ENCODE results near the gene JAKMIP1. TPM values are rescaled to one million over a fixed set of nuclear protein-coding genes. Genes with fewer than 3 reads are reported as not detected.
A peak's percentile ranks its signal among the peaks of the same experiment; 100 is the strongest.

The JAKMIP1 gene
- total and polyA plus RNA-seq, 12 donors = 0.14 to 5.3 (median 2.9) TPM; not detected in 2

DNA sequence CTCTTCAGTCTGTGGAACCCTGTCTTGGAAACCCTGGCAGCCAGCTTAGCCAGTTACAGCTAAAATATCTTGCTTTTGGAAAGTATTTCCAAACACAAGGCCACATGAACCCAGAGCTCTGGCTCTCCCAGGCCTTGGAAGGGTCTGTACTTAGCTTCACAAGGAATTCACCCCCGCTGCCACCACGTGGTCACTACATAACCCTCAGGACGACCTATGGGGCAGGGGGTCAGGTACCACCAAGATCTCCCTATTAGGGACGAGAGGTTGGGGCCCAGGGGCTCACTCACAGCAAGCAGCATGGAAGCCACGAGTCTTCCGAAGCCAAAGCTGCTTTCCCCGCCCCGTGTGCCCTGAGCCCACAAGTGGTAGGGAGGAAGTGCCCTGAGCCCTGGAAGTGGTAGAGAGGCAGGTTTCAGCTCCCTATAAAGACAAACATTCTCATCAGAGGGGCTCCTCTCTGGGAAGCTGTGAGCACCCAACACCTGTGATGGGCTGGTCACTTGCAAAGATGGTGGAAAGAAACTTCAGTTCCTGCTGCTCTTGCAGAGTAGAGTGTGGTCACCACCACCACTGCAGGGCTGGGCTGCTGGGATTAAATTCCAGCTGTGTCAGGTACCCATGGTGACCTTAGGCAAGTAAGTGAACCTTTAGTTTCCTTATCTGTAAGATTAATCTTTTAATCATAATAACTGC lies 4.7 kb upstream of the JAKMIP1 start:
- intact Hi-C loops (cut with DNase I) = no loop called here
- no peak overlapping the region for H3K27ac ChIP-seq
- peak in 1 of 7 donors; percentile 40 for DNase-seq
- TF ChIP-seq, protein P1, sequence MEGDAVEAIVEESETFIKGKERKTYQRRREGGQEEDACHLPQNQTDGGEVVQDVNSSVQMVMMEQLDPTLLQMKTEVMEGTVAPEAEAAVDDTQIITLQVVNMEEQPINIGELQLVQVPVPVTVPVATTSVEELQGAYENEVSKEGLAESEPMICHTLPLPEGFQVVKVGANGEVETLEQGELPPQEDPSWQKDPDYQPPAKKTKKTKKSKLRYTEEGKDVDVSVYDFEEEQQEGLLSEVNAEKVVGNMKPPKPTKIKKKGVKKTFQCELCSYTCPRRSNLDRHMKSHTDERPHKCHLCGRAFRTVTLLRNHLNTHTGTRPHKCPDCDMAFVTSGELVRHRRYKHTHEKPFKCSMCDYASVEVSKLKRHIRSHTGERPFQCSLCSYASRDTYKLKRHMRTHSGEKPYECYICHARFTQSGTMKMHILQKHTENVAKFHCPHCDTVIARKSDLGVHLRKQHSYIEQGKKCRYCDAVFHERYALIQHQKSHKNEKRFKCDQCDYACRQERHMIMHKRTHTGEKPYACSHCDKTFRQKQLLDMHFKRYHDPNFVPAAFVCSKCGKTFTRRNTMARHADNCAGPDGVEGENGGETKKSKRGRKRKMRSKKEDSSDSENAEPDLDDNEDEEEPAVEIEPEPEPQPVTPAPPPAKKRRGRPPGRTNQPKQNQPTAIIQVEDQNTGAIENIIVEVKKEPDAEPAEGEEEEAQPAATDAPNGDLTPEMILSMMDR (IDR thresholded peaks at IDR 0.05) = no peak
- no peak for TF ChIP-seq POLR2A (IDR thresholded peaks at IDR 0.05)
- H3K27me3 ChIP-seq = peaks cover 7% of the 10 kb centered on the region
- peaks cover 2% of the 10 kb centered on the region in 2 donors for H3K4me1 ChIP-seq (replicated peaks in 1 of 2)
- H3K4me3 ChIP-seq = no peak overlapping the region
- no peaks in the 10 kb centered on the region for H3K36me3 ChIP-seq (replicated peaks in 1 of 2)
- no peaks in the 10 kb centered on the region for H3K9me3 ChIP-seq (replicated peaks in 1 of 3)
- WGBS, 4 donors = 66 to 72% (median 68%) methylated on average over 7 to 8 of the region's 8 CpGs; no CpG with 5 or more reads in 1 of the 4 donors

DNA sequence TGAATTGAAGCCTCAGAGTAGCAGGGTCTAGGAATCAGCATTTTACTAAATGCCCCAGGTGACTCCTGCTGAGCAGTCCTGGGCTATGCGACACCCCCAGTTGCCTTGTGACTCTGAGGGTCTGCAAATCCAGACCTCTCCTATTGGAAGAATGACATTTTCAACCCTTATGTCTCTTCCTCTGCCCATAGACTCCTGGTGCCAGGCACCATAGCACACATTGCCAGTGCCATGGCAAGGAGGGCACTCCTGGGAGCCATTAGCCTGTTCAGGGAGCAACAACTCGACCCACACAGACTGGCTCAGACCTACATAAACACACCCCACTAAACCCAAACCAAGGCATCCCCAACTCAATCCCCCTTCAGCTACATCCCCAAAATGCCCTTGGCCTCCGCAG lies 3.7 kb upstream of the JAKMIP1 start:
- Histone ChIP-seq H3K27me3 (peaks cover 7% of the 10 kb centered on the region), H3K36me3 (replicated peaks in 1 of 2) (no peaks in the 10 kb centered on the region), H3K9me3 (replicated peaks in 1 of 3) (no peaks in the 10 kb centered on the region), H3K4me3 (no peak overlapping the region), H3K27ac (no peak overlapping the region), H3K4me1 (replicated peaks in 1 of 2) (peaks cover 6% of the 10 kb centered on the region in 2 donors)
- intact Hi-C loops (cut with DNase I) = no loop called here
- peak in 1 of 7 donors; percentile 28 for DNase-seq
- TF ChIP-seq, protein P1 (IDR thresholded peaks at IDR 0.05) = no peak
- no peak for TF ChIP-seq POLR2A (IDR thresholded peaks at IDR 0.05)
- 78 to 100% (median 84%) methylated on average over 2 to 3 of the region's 3 CpGs for WGBS, 4 donors

DNA sequence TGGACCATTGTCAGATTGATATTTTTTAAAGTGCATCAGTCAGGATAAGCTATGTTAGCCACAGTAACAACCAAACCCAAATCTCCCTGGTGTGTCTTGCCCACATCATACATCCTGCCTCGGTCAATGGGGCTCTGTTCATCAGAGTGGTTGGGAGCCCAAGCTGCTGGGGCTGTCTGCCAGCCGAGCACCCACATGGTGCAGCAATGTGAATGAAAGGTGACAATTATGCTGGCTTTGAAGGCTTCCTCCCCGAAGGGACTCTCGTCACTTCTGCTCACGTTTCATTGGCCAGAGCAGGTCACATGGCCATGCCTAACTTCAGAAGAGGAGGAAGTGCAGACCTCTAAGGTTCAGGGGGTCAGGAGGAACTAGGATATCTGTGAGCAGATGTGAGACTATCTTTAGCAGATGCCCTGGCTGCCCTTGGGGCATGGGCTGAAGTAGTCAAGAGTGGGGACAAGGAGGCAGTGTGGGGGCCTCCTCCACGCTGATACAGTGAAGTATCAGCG lies 1.3 kb upstream of the JAKMIP1 start:
- peaks cover 25% of the 10 kb centered on the region for H3K27me3 ChIP-seq
- DNase-seq = no peak
- peaks cover 6 to 9% of the 10 kb centered on the region in 2 donors for H3K4me1 ChIP-seq (replicated peaks in 1 of 2)
- no peak for TF ChIP-seq POLR2A (IDR thresholded peaks at IDR 0.05)
- TF ChIP-seq, protein P1 (IDR thresholded peaks at IDR 0.05) = no peak
- no peak overlapping the region for H3K27ac ChIP-seq
- no peak overlapping the region for H3K4me3 ChIP-seq
- no peaks in the 10 kb centered on the region for H3K36me3 ChIP-seq (replicated peaks in 1 of 2)
- intact Hi-C loops (cut with DNase I) = no loop called here
- 68 to 88% (median 77%) methylated on average over 4 to 7 of the region's 7 CpGs for WGBS, 4 donors
- H3K9me3 ChIP-seq (replicated peaks in 1 of 3) = no peaks in the 10 kb centered on the region

DNA sequence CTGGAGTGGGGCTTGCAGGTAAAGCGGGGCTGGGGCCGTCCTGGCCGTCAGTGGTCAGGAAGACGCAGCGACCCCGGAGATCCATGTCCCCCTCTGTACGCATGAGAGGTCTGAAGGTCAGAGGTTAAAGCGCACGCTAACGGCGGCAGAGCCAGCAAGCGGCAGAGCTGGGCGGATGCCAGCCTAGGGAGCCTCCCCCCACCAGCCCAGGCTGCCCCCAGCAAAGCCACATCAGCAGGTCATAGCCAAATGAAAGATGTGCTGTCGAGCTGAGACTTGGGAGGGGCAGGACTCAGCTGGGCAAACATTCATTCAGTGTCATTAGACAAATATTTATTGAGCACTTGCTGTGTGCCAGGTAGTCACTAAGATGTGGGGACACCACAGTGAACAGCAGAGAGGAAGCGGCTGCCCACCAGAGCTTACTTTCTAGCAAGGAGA lies 593 bp upstream of the JAKMIP1 start:
- Histone ChIP-seq H3K36me3 (replicated peaks in 1 of 2) (no peaks in the 10 kb centered on the region), H3K27ac (no peak overlapping the region), H3K4me1 (replicated peaks in 1 of 2) (peaks cover 6 to 9% of the 10 kb centered on the region in 2 donors), H3K4me3 (peak overlapping the region in 1 of 4 donors; percentile 69), H3K9me3 (replicated peaks in 1 of 3) (no peaks in the 10 kb centered on the region), H3K27me3 (peaks cover 25% of the 10 kb centered on the region)
- no peak for TF ChIP-seq POLR2A (IDR thresholded peaks at IDR 0.05)
- intact Hi-C loops (cut with DNase I) = no loop called here
- 10 to 43% (median 13%) methylated on average over 2 to 15 of the region's 15 CpGs for WGBS, 4 donors
- DNase-seq = no peak
